DOHH2 (cell line): ENCODE measurements around the gene SNRPA1.
"Not testable (repeated sequence)": the region's sequence is repeated elsewhere in the genome, so short reads cannot be mapped to it uniquely, and the experiment has no call there.

ENCODE experiments used
- H3F3A ChIP-seq: fragments of 200-600 bp; sonication (generic), shearing (Covaris generic); 2 replicates; pipeline ENCODE4 v1.6.0; 2016; ENCODE audit warnings: antibody characterized with exemption, mild to moderate bottlenecking; ENCODE audit not compliant: control insufficient read depth, insufficient read depth
- H3K27ac ChIP-seq: fragments of 200-600 bp; sonication (generic); 2 replicates; pipeline ENCODE4 v1.5.1; 2014; ENCODE audit warnings: low read depth, mild to moderate bottlenecking, low read length, moderate library complexity
- H3K27me3 ChIP-seq: fragments of 200-600 bp; sonication (generic); 2 replicates; pipeline ENCODE4 v1.6.1; 2014; ENCODE audit warnings: mild to moderate bottlenecking, low read length, mixed read lengths; ENCODE audit not compliant: control insufficient read depth
- H3K36me3 ChIP-seq: fragments of 200-600 bp; sonication (generic); 2 replicates; pipeline ENCODE4 v1.6.1; 2014; ENCODE audit warnings: mild to moderate bottlenecking, low read length, moderate library complexity, mixed read lengths; ENCODE audit not compliant: control insufficient read depth
- H3K4me1 ChIP-seq: fragments of 200-600 bp; sonication (generic); 2 replicates; pipeline ENCODE4 v1.6.1; 2014; ENCODE audit warnings: mild to moderate bottlenecking, low read length, mixed read lengths; ENCODE audit not compliant: control insufficient read depth
- H3K4me2 ChIP-seq: fragments of 200-600 bp; sonication (generic); 2 replicates; pipeline ENCODE4 v1.6.0; 2014; ENCODE audit warnings: mild to moderate bottlenecking, low read length, moderate library complexity
- H3K4me3 ChIP-seq: fragments of 200-600 bp; sonication (generic); 2 replicates; pipeline ENCODE4 v1.5.1; 2014; ENCODE audit warnings: mild to moderate bottlenecking, low read length, mixed read lengths
- H3K79me2 ChIP-seq: fragments of 200-600 bp; sonication (generic); 2 replicates; pipeline ENCODE4 v1.6.1; 2014; ENCODE audit warnings: mild to moderate bottlenecking, low read length, mixed read lengths; ENCODE audit not compliant: control insufficient read depth
- H3K9me2 ChIP-seq: fragments of 200-600 bp; sonication (generic); replicated peaks from 2 replicates; pipeline ENCODE4 v1.6.1; 2014; ENCODE audit warnings: mild to moderate bottlenecking, low read length, mixed read lengths; ENCODE audit not compliant: control insufficient read depth
- H3K9me3 ChIP-seq: fragments of 200-600 bp; sonication (generic); 2 replicates; pipeline ENCODE4 v1.6.1; 2014; ENCODE audit warnings: antibody characterized with exemption, low read length, mixed read lengths; ENCODE audit not compliant: control insufficient read depth, insufficient read depth
- H4K20me1 ChIP-seq: fragments of 200-600 bp; sonication (generic); 2 replicates; pipeline ENCODE4 v1.6.0; 2014; ENCODE audit warnings: low read depth, mild to moderate bottlenecking, antibody characterized with exemption, low read length, moderate library complexity; ENCODE audit not compliant: control insufficient read depth, insufficient read depth
- EZH2phosphoT487 ChIP-seq: fragments of 200-600 bp; sonication (generic); IDR thresholded peaks from 2 replicates; pipeline ENCODE4 v1.6.1; 2017; ENCODE audit warnings: borderline replicate concordance, mild to moderate bottlenecking, antibody characterized with exemption, low read length, moderate library complexity, mixed read lengths
- TF ChIP-seq, protein P1 (sequence below): fragments of 200-600 bp; sonication (generic); IDR thresholded peaks from one replicate; pipeline ENCODE4 v1.5.1; 2014; ENCODE audit warnings: antibody characterized with exemption, mild to moderate bottlenecking, low read depth, low read length; ENCODE audit not compliant: poor library complexity, severe bottlenecking

The SNRPA1 gene

DNA sequence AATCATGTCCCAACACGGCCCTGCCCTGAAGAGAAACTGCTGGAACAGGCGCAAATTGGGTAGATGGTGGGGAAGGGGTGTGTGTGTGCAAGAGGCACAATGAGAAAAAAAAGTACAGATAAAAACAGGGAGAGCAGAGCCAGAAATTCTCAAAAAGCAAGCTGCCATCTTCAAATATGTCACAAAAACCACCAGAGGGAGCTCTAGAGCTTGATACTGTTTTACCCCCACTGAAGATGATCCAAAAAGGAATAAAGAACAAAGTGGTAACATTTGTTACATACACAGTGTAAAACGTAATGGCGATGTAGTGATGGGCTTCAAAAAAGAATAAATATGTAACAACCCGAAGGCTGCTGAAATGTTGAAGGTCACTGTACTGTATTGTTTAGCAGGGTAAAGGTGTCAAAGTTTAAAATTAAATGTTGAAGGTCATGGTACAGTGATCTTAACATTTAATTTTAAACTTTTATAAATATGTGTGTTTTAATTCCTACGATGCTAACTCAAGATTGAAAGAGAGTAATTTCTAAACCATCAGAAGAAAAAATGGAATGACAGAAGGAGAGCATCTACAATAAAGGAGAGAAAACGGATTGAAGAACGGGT is 6.0 kb downstream of the SNRPA1 start:
- Histone ChIP-seq H3K4me2 (no peak overlapping the region), H3K9me3 (no peaks in the 10 kb centered on the region), H3K4me3 (no peak overlapping the region), H3K27me3 (no peaks in the 10 kb centered on the region), H3K79me2 (peaks cover 82% of the 10 kb centered on the region), H3K36me3 (peaks cover 97% of the 10 kb centered on the region), H3K27ac (no peak overlapping the region), H3K9me2 (no peaks in the 10 kb centered on the region), H3F3A (peaks cover 52% of the 10 kb centered on the region), H3K4me1 (peaks cover 21% of the 10 kb centered on the region), H4K20me1 (peaks cover 40% of the 10 kb centered on the region)
- TF ChIP-seq, protein P1, sequence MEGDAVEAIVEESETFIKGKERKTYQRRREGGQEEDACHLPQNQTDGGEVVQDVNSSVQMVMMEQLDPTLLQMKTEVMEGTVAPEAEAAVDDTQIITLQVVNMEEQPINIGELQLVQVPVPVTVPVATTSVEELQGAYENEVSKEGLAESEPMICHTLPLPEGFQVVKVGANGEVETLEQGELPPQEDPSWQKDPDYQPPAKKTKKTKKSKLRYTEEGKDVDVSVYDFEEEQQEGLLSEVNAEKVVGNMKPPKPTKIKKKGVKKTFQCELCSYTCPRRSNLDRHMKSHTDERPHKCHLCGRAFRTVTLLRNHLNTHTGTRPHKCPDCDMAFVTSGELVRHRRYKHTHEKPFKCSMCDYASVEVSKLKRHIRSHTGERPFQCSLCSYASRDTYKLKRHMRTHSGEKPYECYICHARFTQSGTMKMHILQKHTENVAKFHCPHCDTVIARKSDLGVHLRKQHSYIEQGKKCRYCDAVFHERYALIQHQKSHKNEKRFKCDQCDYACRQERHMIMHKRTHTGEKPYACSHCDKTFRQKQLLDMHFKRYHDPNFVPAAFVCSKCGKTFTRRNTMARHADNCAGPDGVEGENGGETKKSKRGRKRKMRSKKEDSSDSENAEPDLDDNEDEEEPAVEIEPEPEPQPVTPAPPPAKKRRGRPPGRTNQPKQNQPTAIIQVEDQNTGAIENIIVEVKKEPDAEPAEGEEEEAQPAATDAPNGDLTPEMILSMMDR: peak; percentile 74
- no peak for TF ChIP-seq EZH2phosphoT487

DNA sequence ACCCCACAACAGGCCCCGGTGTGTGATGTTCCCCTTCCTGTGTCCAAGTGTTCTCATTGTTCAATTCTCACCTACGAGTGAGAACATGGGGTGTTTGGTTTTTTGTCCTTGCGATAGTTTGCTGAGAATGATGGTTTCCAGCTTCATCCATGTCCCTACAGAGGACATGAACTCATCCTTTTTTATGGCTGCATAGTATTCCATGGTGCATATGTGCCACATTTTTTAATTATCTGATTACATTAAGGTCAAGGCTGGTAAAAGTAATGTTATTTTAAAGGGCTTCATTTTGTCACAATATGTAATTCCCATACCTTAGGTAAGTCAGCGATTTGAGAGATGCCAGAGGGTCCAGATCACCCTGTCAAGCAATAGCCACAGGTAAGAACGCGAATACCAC is 7.7 kb downstream of the SNRPA1 start:
- H3K36me3 ChIP-seq: peaks cover 98% of the 10 kb centered on the region
- not testable (repeated sequence) for H3K9me3 ChIP-seq

DNA sequence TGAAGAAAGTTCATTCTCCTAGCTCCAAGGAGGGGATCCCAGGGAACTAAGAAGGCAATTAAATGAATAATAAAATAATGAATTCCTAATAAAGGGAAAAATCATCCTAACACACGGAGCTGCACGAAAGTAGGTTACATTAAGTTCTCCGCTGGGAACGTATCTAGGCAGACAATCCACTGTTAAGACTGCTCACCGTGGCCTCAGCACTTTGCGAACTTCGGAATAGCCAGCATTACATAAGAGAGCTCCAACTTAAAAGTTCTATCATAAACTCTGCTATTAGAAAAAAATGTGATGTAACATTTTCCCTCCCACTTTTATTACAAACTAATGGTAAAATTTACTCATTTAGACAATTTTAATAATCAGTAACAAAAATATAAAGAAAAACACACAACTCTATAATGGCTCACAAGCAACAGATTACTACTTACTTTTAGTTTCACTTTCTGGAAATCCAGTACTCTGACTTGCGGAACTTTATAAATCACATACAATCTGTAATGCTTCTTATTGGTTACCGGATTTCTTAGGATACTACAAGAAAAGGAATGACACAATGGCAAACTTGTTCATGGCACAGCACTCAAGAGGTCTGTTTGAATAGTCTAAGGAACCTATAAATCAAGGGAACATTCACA is 8.5 kb downstream of the SNRPA1 start:
- Histone ChIP-seq H3K27ac (no peak overlapping the region), H3K36me3 (peaks cover 98% of the 10 kb centered on the region), H4K20me1 (peaks cover 23% of the 10 kb centered on the region), H3K27me3 (no peaks in the 10 kb centered on the region), H3K4me2 (no peak overlapping the region), H3K9me2 (no peaks in the 10 kb centered on the region), H3K4me3 (no peak overlapping the region), H3K4me1 (peaks cover 1% of the 10 kb centered on the region), H3F3A (peaks cover 48% of the 10 kb centered on the region), H3K79me2 (peaks cover 58% of the 10 kb centered on the region), H3K9me3 (no peaks in the 10 kb centered on the region)
- TF ChIP-seq, protein P1: no peak
- TF ChIP-seq EZH2phosphoT487: no peak

More for the DNA sequence above, 7.7 kb downstream of the SNRPA1 start:
- not testable (repeated sequence) for H3K27me3 ChIP-seq, H3K4me2 ChIP-seq, H3K27ac ChIP-seq, H3K9me2 ChIP-seq, H3K4me1 ChIP-seq, H3K4me3 ChIP-seq
- Histone ChIP-seq H3F3A (peaks cover 54% of the 10 kb centered on the region), H4K20me1 (peaks cover 31% of the 10 kb centered on the region), H3K79me2 (peaks cover 65% of the 10 kb centered on the region)

DNA sequence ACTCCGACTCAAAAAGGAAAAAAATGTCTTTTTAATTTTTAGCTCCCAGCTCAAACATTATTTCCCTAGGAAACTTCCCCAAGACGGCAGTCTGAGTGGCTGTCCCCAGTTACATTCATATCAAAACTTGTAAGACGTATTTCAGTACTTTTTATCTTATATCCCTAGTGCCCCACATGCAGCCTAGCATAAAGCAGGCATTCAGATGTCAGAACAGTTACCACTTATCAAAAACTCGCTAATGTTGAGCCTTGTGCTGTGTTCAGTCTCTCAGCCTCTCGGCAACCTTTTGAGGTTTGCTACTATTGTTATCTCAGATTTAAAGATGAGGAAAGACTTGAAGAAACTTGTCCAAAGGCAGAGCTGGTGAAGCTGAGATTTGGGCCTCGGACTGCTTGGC is 11.1 kb downstream of the SNRPA1 start:
- Histone ChIP-seq H3K27me3 (no peaks in the 10 kb centered on the region), H3K36me3 (peaks cover 88% of the 10 kb centered on the region), H3K9me2 (no peaks in the 10 kb centered on the region), H3K4me1 (no peaks in the 10 kb centered on the region), H3K27ac (no peak overlapping the region), H4K20me1 (peaks cover 19% of the 10 kb centered on the region), H3K4me2 (no peak overlapping the region), H3K9me3 (no peaks in the 10 kb centered on the region), H3K4me3 (no peak overlapping the region), H3F3A (peaks cover 47% of the 10 kb centered on the region), H3K79me2 (peaks cover 31% of the 10 kb centered on the region)
- TF ChIP-seq, protein P1: no peak
- TF ChIP-seq EZH2phosphoT487: no peak
